GM19438 (cell line): ENCODE data around the gene ZNF576.
A peak's percentile ranks its signal among the peaks of the same experiment; 100 is the strongest.
"Not testable (repeated sequence)": the region's sequence is repeated elsewhere in the genome, so short reads cannot be mapped to it uniquely, and the experiment has no call there.

ENCODE experiments used
- ATAC-seq: cut with Tn5 transposase; IDR thresholded peaks from one replicate; pipeline ENCODE4 v1.9.1; 2021; ENCODE audit warnings: low read depth; ENCODE audit not compliant: unreplicated experiment

Gene ZNF576

GRCh38 chr19:43574424-43575155 is 21.8 kb upstream of the ZNF576 start:
- no peak for ATAC-seq

GRCh38 chr19:43575156-43575950 is 21.0 kb upstream of the ZNF576 start, which contains the start of the genes PINLYP and XRCC1:
Gene PINLYP (plus strand): TSS chr19:43575801. CDS start chr19:43577192, 1,391 bp downstream.
Gene XRCC1 (minus strand): TSS chr19:43575527. CDS start chr19:43575458, 69 bp downstream.
- ATAC-seq: peak; percentile 97

- ATAC-seq: no peak
Observed at GRCh38 chr19:43575955-43576878, 20.2 kb upstream of the ZNF576 start.

- no peak for ATAC-seq
Observed at GRCh38 chr19:43578787-43579186, 17.6 kb upstream of the ZNF576 start.

- ATAC-seq: no peak
Observed at GRCh38 chr19:43581467-43581866, 14.9 kb upstream of the ZNF576 start.

- ATAC-seq: no peak
Observed at GRCh38 chr19:43582495-43582894, 13.9 kb upstream of the ZNF576 start.

- no peak for ATAC-seq
Observed at GRCh38 chr19:43584484-43584883, 11.9 kb upstream of the ZNF576 start.

- no peak for ATAC-seq
Observed at GRCh38 chr19:43586346-43586745, 10.0 kb upstream of the ZNF576 start.

- ATAC-seq: not testable (repeated sequence)
Observed at GRCh38 chr19:43587029-43587428, 9.4 kb upstream of the ZNF576 start.

- ATAC-seq: no peak
Observed at GRCh38 chr19:43589277-43589676, 7.1 kb upstream of the ZNF576 start.

GRCh38 chr19:43589678-43590077 is 6.7 kb upstream of the ZNF576 start:
- no peak for ATAC-seq

GRCh38 chr19:43591904-43592772 is 4.3 kb upstream of the ZNF576 start:
- no peak for ATAC-seq

- ATAC-seq: no peak
Observed at GRCh38 chr19:43592800-43593350, 3.5 kb upstream of the ZNF576 start.

GRCh38 chr19:43594081-43594697 is 2.2 kb upstream of the ZNF576 start:
- no peak for ATAC-seq

- no peak for ATAC-seq
Observed at GRCh38 chr19:43594710-43595604, 1.4 kb upstream of the ZNF576 start.

GRCh38 chr19:43595605-43595998 is 793 bp upstream of the ZNF576 start:
- no peak for ATAC-seq

- no peak for ATAC-seq
Observed at GRCh38 chr19:43596842-43597461, 557 bp downstream of the ZNF576 start.

- no peak for ATAC-seq
Observed at GRCh38 chr19:43597876-43598275, 1.5 kb downstream of the ZNF576 start.
